Endodermal cell (in vitro differentiated cells): ENCODE results near the gene FIBCD1. TPM values are rescaled to one million over a fixed set of nuclear protein-coding genes. Genes with fewer than 3 reads are reported as not detected.

Experiments
- DNase-seq: peaks from one replicate; pipeline ENCODE4 v3.0.0-alpha.2; 2017
- H3K27ac ChIP-seq: 2 replicates; pipeline ENCODE4 v1.5.1; 2013; ENCODE audit warnings: mild to moderate bottlenecking, low read depth, low read length, moderate library complexity
- H3K27me3 ChIP-seq: 2 replicates; pipeline ENCODE4 v1.6.1; 2013; ENCODE audit warnings: mild to moderate bottlenecking, low read length, moderate library complexity; ENCODE audit not compliant: insufficient read depth, control insufficient read depth, poor library complexity, severe bottlenecking
- H3K36me3 ChIP-seq: 2 replicates; pipeline ENCODE4 v1.7.0; 2013; ENCODE audit warnings: mild to moderate bottlenecking, low read length, moderate library complexity; ENCODE audit not compliant: control insufficient read depth, insufficient read depth
- H3K4me1 ChIP-seq: one replicate; pipeline ENCODE4 v1.7.0; 2013; ENCODE audit warnings: low read length; ENCODE audit not compliant: control insufficient read depth, insufficient read depth
- H3K4me3 ChIP-seq: 2 replicates; pipeline ENCODE4 v1.5.1; 2013; ENCODE audit warnings: mild to moderate bottlenecking, low read length, moderate library complexity
- H3K9ac ChIP-seq: 2 replicates; pipeline ENCODE4 v1.6.1; 2013; ENCODE audit warnings: mild to moderate bottlenecking, low read length, moderate library complexity; ENCODE audit not compliant: poor library complexity, severe bottlenecking; ENCODE audit errors: extremely low read depth
- H3K9me3 ChIP-seq: 2 replicates; pipeline ENCODE4 v1.6.1; 2013; ENCODE audit warnings: mild to moderate bottlenecking, low read length, moderate library complexity; ENCODE audit not compliant: control insufficient read depth
- H3K27ac Mint-ChIP-seq: 2 replicates; pipeline ENCODE4 v1.8.0; 2020; ENCODE audit warnings: mixed read lengths
- H3K27me3 Mint-ChIP-seq: 2 replicates; pipeline ENCODE4 v1.8.0; 2021; ENCODE audit warnings: mild to moderate bottlenecking, mixed read lengths; ENCODE audit not compliant: insufficient read depth
- H3K36me3 Mint-ChIP-seq: 2 replicates; pipeline ENCODE4 v1.8.0; 2020; ENCODE audit warnings: low read depth, mixed read lengths
- H3K4me1 Mint-ChIP-seq: 2 replicates; pipeline ENCODE4 v1.8.0; 2020; ENCODE audit warnings: mixed read lengths
- H3K4me3 Mint-ChIP-seq: 2 replicates; pipeline ENCODE4 v1.8.0; 2020; ENCODE audit warnings: mild to moderate bottlenecking, moderate library complexity, mixed read lengths
- H3K9me3 Mint-ChIP-seq: 2 replicates; pipeline ENCODE4 v1.8.0; 2020; ENCODE audit warnings: mild to moderate bottlenecking, mixed read lengths
- WGBS, 2 experiments: methylation state at CpG; one replicate each; pipeline versions ENCODE4 v1.1.5 to v1.1.7; 2013; ENCODE audit warnings: missing lambda C conversion rate in 2 of 2, mixed read lengths in 1 of 2; ENCODE audit not compliant: insufficient coverage in 1 of 2, insufficient read length in 1 of 2; 5-methylcytosine and 5-hydroxymethylcytosine counted together
- total RNA-seq, 2 donors: library from RNA; stranded (reverse); fragmentation: NEBNext Ultra II Directional in 1 of 2; extraction: Animal tissue kit (Norgen Biotek cat#: 25700) in 1 of 2; gene quantifications; 2 replicates in 1 of 2; 3 replicates in 1 of 2; pipeline ENCODE4 v1.2.1, GENCODE V29; 2021
- TF ChIP-seq, protein P1 (sequence below): fragments of 200-600 bp; sonication (generic); conservative IDR thresholded peaks from 2 replicates; pipeline ENCODE4 v1.5.0; 2021; ENCODE audit warnings: antibody characterized with exemption, mild to moderate bottlenecking

Gene FIBCD1
- total RNA-seq, 2 donors from 2014 or later = 2.8 to 3.7 TPM

DNA sequence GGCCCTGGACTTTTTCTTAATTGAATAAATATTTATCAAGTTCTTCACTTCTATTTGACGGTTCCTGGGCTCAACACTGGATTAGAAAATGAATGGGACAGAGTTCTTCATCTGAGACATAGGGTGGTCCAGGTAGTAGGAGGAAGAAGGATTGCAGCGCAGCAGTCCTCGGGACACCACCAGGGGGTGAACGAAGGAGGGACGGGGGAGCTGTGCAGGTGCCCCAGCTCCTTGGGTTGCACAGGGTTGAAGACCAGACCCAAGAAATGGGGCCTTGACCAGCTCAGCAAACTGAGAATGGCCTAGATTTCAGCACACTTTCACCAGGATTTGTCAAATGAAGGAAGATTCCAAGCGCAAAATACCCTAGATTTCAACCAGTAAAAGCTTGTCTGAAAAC is 74.5 kb downstream of the FIBCD1 start:
- 91% methylated on average over 4 to 6 of the region's 6 CpGs for WGBS, 2 experiments
- DNase-seq = no peak
- peaks cover 10% of the 10 kb centered on the region for H3K4me1 Mint-ChIP-seq

DNA sequence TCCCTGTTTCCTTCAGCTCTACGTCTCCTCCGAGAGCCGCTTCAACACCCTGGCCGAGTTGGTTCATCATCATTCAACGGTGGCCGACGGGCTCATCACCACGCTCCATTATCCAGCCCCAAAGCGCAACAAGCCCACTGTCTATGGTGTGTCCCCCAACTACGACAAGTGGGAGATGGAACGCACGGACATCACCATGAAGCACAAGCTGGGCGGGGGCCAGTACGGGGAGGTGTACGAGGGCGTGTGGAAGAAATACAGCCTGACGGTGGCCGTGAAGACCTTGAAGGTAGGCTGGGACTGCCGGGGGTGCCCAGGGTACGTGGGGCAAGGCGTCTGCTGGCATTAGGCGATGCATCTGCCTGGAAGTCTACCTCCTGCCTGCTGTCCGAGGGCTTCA is 76.3 kb downstream of the FIBCD1 start:
- peaks cover 48% of the 10 kb centered on the region for H3K36me3 ChIP-seq
- H3K27me3 ChIP-seq = no peaks in the 10 kb centered on the region
- Mint-ChIP-seq H3K4me1 (peaks cover 20% of the 10 kb centered on the region), H3K4me3 (no peak overlapping the region), H3K27ac (peak overlapping the region; percentile 28), H3K27me3 (no peaks in the 10 kb centered on the region), H3K36me3 (peaks cover 41% of the 10 kb centered on the region), H3K9me3 (no peaks in the 10 kb centered on the region)
- H3K9me3 ChIP-seq = no peaks in the 10 kb centered on the region
- no peak overlapping the region for H3K4me3 ChIP-seq
- H3K27ac ChIP-seq = no peak overlapping the region
- no peak overlapping the region for H3K9ac ChIP-seq
- WGBS, 2 experiments = 95% methylated on average over 17 to 23 of the region's 23 CpGs
- TF ChIP-seq, protein P1, sequence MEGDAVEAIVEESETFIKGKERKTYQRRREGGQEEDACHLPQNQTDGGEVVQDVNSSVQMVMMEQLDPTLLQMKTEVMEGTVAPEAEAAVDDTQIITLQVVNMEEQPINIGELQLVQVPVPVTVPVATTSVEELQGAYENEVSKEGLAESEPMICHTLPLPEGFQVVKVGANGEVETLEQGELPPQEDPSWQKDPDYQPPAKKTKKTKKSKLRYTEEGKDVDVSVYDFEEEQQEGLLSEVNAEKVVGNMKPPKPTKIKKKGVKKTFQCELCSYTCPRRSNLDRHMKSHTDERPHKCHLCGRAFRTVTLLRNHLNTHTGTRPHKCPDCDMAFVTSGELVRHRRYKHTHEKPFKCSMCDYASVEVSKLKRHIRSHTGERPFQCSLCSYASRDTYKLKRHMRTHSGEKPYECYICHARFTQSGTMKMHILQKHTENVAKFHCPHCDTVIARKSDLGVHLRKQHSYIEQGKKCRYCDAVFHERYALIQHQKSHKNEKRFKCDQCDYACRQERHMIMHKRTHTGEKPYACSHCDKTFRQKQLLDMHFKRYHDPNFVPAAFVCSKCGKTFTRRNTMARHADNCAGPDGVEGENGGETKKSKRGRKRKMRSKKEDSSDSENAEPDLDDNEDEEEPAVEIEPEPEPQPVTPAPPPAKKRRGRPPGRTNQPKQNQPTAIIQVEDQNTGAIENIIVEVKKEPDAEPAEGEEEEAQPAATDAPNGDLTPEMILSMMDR = no peak
- no peaks in the 10 kb centered on the region for H3K4me1 ChIP-seq
- no peak for DNase-seq

More for the DNA sequence above, 74.5 kb downstream of the FIBCD1 start:
- H3K36me3 ChIP-seq = peaks cover 44% of the 10 kb centered on the region
- H3K4me3 ChIP-seq = no peak overlapping the region
- no peaks in the 10 kb centered on the region for H3K27me3 ChIP-seq
- no peak overlapping the region for H3K27ac Mint-ChIP-seq
- no peak overlapping the region for H3K4me3 Mint-ChIP-seq
- H3K9me3 ChIP-seq = no peaks in the 10 kb centered on the region
- no peak overlapping the region for H3K9ac ChIP-seq
- H3K27me3 Mint-ChIP-seq = no peaks in the 10 kb centered on the region
- H3K4me1 ChIP-seq = no peaks in the 10 kb centered on the region
- no peak overlapping the region for H3K27ac ChIP-seq
- H3K36me3 Mint-ChIP-seq = peaks cover 49% of the 10 kb centered on the region
- TF ChIP-seq, protein P1 = no peak
- H3K9me3 Mint-ChIP-seq = no peaks in the 10 kb centered on the region

DNA sequence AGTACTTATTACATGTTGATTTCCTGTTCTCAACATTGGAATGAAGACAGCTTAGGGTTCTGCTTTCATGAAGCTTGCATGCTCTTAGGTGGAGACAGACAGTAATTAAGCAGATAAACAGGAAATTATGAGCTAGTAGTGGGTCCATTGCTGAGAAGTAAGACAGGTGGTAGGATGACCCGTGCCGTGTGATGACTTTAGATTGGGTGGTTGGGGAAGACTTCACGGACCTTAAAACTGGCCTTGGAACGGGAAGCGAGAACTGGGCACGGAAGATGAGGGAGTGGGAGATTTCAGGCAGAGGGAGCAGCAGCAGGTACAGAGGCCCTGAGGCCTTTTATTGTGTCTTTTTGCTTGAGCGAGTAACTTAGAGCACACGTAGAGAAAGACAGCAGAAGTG is 76.8 kb downstream of the FIBCD1 start:
- Mint-ChIP-seq H3K27ac (peak overlapping the region; percentile 7), H3K27me3 (no peaks in the 10 kb centered on the region), H3K9me3 (no peaks in the 10 kb centered on the region), H3K4me1 (peaks cover 20% of the 10 kb centered on the region), H3K4me3 (no peak overlapping the region), H3K36me3 (peaks cover 35% of the 10 kb centered on the region)
- WGBS, 2 experiments = 94 to 99% methylated on average over 8 of the region's 8 CpGs
- no peaks in the 10 kb centered on the region for H3K9me3 ChIP-seq
- no peak overlapping the region for H3K4me3 ChIP-seq
- H3K27me3 ChIP-seq = no peaks in the 10 kb centered on the region
- TF ChIP-seq, protein P1 = no peak
- H3K36me3 ChIP-seq = peaks cover 48% of the 10 kb centered on the region
- DNase-seq = no peak
- H3K9ac ChIP-seq = no peak overlapping the region
- H3K27ac ChIP-seq = no peak overlapping the region
- H3K4me1 ChIP-seq = no peaks in the 10 kb centered on the region
